Measurements from ENCODE around the gene GAPVD1. TPM values are rescaled to one million over a fixed set of nuclear protein-coding genes. Genes with fewer than 3 reads are reported as not detected.

Gene GAPVD1
- total RNA-seq, 2 donors from 2014 or later: 26.0 to 30.5 TPM

GRCh38 chr9:125346080-125346732 is 84.6 kb downstream of the GAPVD1 start:
- Histone ChIP-seq H3K9me3 (no peaks in the 10 kb centered on the region), H3K4me3 (no peak overlapping the region), H3K27me3 (no peaks in the 10 kb centered on the region), H3K4me1 (peaks cover 0 to 14% of the 10 kb centered on the region in 2 donors), H3K27ac (no peak overlapping the region), H3K36me3 (peaks cover 72% of the 10 kb centered on the region)
- DNase-seq (ENCODE audit: low spot score): no peak
- no peak for TF ChIP-seq CTCF (IDR thresholded peaks at IDR 0.05)

GRCh38 chr9:125355601-125356000 is 94.0 kb downstream of the GAPVD1 start:
- no peak for DNase-seq (ENCODE audit: low spot score)
- no peak overlapping the region for H3K4me3 ChIP-seq
- no peak overlapping the region for H3K27ac ChIP-seq
- H3K36me3 ChIP-seq: peaks cover 85% of the 10 kb centered on the region
- no peaks in the 10 kb centered on the region for H3K9me3 ChIP-seq
- no peak for TF ChIP-seq CTCF (IDR thresholded peaks at IDR 0.05)
- H3K27me3 ChIP-seq: no peaks in the 10 kb centered on the region
- H3K4me1 ChIP-seq: no peaks in the 10 kb centered on the region

- H3K4me3 ChIP-seq: no peak overlapping the region
- no peak for DNase-seq (ENCODE audit: low spot score)
- no peak for TF ChIP-seq CTCF (IDR thresholded peaks at IDR 0.05)
- H3K27me3 ChIP-seq: no peaks in the 10 kb centered on the region
- H3K4me1 ChIP-seq: no peaks in the 10 kb centered on the region
- no peaks in the 10 kb centered on the region for H3K9me3 ChIP-seq
- peaks cover 82% of the 10 kb centered on the region for H3K36me3 ChIP-seq
- H3K27ac ChIP-seq: no peak overlapping the region
These were observed 94.4 kb downstream of the GAPVD1 start for GRCh38 chr9:125356032-125356431.

- Histone ChIP-seq H3K36me3 (peaks cover 79% of the 10 kb centered on the region), H3K9me3 (no peaks in the 10 kb centered on the region), H3K4me1 (no peaks in the 10 kb centered on the region), H3K27me3 (no peaks in the 10 kb centered on the region), H3K4me3 (no peak overlapping the region), H3K27ac (no peak overlapping the region)
- no peak for TF ChIP-seq CTCF (IDR thresholded peaks at IDR 0.05)
- no peak for DNase-seq (ENCODE audit: low spot score)
These were observed 97.4 kb downstream of the GAPVD1 start for GRCh38 chr9:125359011-125359410.

GRCh38 chr9:125360601-125361000 is 99.0 kb downstream of the GAPVD1 start:
- Histone ChIP-seq H3K9me3 (no peaks in the 10 kb centered on the region), H3K4me1 (no peaks in the 10 kb centered on the region), H3K36me3 (peaks cover 64% of the 10 kb centered on the region), H3K27me3 (no peaks in the 10 kb centered on the region), H3K4me3 (no peak overlapping the region), H3K27ac (no peak overlapping the region)
- DNase-seq (ENCODE audit: low spot score): no peak
- no peak for TF ChIP-seq CTCF (IDR thresholded peaks at IDR 0.05)

Measured in right atrium auricular region (tissue), 2 donors.